Activated B cell treated with CpG ODN at 0.5 μM for 24 hours (primary cell): Measurements from ENCODE around the gene TJP3. TPM values are rescaled to one million over a fixed set of nuclear protein-coding genes. Genes with fewer than 3 reads are reported as not detected.

ENCODE experiments used
- ATAC-seq: fragments of 200-7000 bp; cut with Tn5 transposase; one replicate; pipeline ENCODE4 v1.10.0; 2021; ENCODE audit warnings: low read depth, mild to moderate bottlenecking, moderate library complexity
- CTCF ChIA-PET: fragments of 350-600 bp; sonication (Branson Sonifier 250); formaldehyde crosslinking; loops from one replicate; lab custom pipeline; 2021; ENCODE audit warnings: antibody characterized with exemption; lab: Charles Lee
- POLR2A ChIA-PET: fragments of 350-600 bp; sonication (Branson Sonifier 250); formaldehyde crosslinking; loops from one replicate; lab custom pipeline; 2021; ENCODE audit warnings: antibody characterized with exemption; lab: Charles Lee
- DNase-seq: peaks from one replicate; pipeline ENCODE4 v3.0.0; 2022
- H3K27ac Mint-ChIP-seq: one replicate; pipeline ENCODE4 v1.8.0; 2020; ENCODE audit warnings: mixed read lengths
- H3K27me3 Mint-ChIP-seq: one replicate; pipeline ENCODE4 v1.8.0; 2021; ENCODE audit warnings: mixed read lengths
- H3K36me3 Mint-ChIP-seq: one replicate; pipeline ENCODE4 v1.8.0; 2021; ENCODE audit warnings: low read depth, mixed read lengths
- H3K4me1 Mint-ChIP-seq: one replicate; pipeline ENCODE4 v1.8.0; 2021; ENCODE audit warnings: mixed read lengths
- H3K4me3 Mint-ChIP-seq: one replicate; pipeline ENCODE4 v1.8.0; 2020; ENCODE audit warnings: mild to moderate bottlenecking, mixed read lengths
- H3K9me3 Mint-ChIP-seq: one replicate; pipeline ENCODE4 v1.8.0; 2020; ENCODE audit warnings: mixed read lengths
- CTCF ChIP-seq: fragments of 200-600 bp; IDR thresholded peaks from one replicate; pipeline ENCODE4 v1.8.0; 2022; ENCODE audit warnings: antibody characterized with exemption, mild to moderate bottlenecking
- intact Hi-C: fragments of 100-400 bp; cut with micrococcal nuclease; formaldehyde crosslinking; loops from one replicate; pipeline ENCODE4 v1.15.1; 2024
- total RNA-seq: library from RNA; stranded (reverse); gene quantifications from 2 replicates; pipeline ENCODE4 v1.2.3, GENCODE V29; 2022

TJP3 gene
- total RNA-seq, 1 donor from 2014 or later, result 0.86 TPM

GRCh38 chr19:3766520-3766919 lies 58.3 kb downstream of the TJP3 start:
- no peak for ATAC-seq
- CTCF ChIA-PET, result no interaction called here
- H3K4me3 Mint-ChIP-seq, result no peak overlapping the region
- no peak for DNase-seq
- no peaks in the 10 kb centered on the region for H3K27me3 Mint-ChIP-seq
- H3K27ac Mint-ChIP-seq, result no peak overlapping the region
- no peaks in the 10 kb centered on the region for H3K9me3 Mint-ChIP-seq
- peaks cover 43% of the 10 kb centered on the region for H3K36me3 Mint-ChIP-seq
- POLR2A ChIA-PET, result interaction anchor here (0.6 kb wide), 1 partner anchor 23 kb away, joined by 8 read pairs; no protein-coding TSS in a partner anchor
- TF ChIP-seq CTCF, result no peak
- H3K4me1 Mint-ChIP-seq, result peaks cover 20% of the 10 kb centered on the region
- intact Hi-C loops, result no loop called here

GRCh38 chr19:3767050-3767449 lies 58.9 kb downstream of the TJP3 start:
- H3K4me1 Mint-ChIP-seq, result peaks cover 15% of the 10 kb centered on the region
- H3K9me3 Mint-ChIP-seq, result no peaks in the 10 kb centered on the region
- ATAC-seq (no peak), DNase-seq (no peak)
- TF ChIP-seq CTCF, result no peak
- no peak overlapping the region for H3K4me3 Mint-ChIP-seq
- CTCF ChIA-PET, result no interaction called here
- H3K27me3 Mint-ChIP-seq, result no peaks in the 10 kb centered on the region
- H3K27ac Mint-ChIP-seq, result no peak overlapping the region
- intact Hi-C loops, result no loop called here
- POLR2A ChIA-PET, result no interaction called here
- peaks cover 43% of the 10 kb centered on the region for H3K36me3 Mint-ChIP-seq

GRCh38 chr19:3768015-3768747 lies 60.0 kb downstream of the TJP3 start:
- TF ChIP-seq CTCF, result no peak
- no peak for ATAC-seq
- POLR2A ChIA-PET, result interaction anchor here (1.0 kb wide), 1 partner anchor 20 kb away, joined by 3 read pairs; no protein-coding TSS in a partner anchor
- H3K27me3 Mint-ChIP-seq, result no peaks in the 10 kb centered on the region
- H3K36me3 Mint-ChIP-seq, result peaks cover 36% of the 10 kb centered on the region
- intact Hi-C loops, result no loop called here
- DNase-seq, result no peak
- H3K4me3 Mint-ChIP-seq, result no peak overlapping the region
- no peaks in the 10 kb centered on the region for H3K9me3 Mint-ChIP-seq
- no peak overlapping the region for H3K27ac Mint-ChIP-seq
- H3K4me1 Mint-ChIP-seq, result peaks cover 7% of the 10 kb centered on the region
- CTCF ChIA-PET, result no interaction called here

GRCh38 chr19:3768748-3769099 lies 60.5 kb downstream of the TJP3 start:
- intact Hi-C loops, result no loop called here
- DNase-seq, result no peak
- ChIA-PET CTCF (no interaction called here), POLR2A (interaction anchor here (1.0 kb wide), 1 partner anchor 19 kb away, joined by 3 read pairs; no protein-coding TSS in a partner anchor)
- H3K27ac Mint-ChIP-seq, result no peak overlapping the region
- no peak overlapping the region for H3K4me3 Mint-ChIP-seq
- no peak for TF ChIP-seq CTCF
- no peak for ATAC-seq
- H3K36me3 Mint-ChIP-seq, result peaks cover 36% of the 10 kb centered on the region
- no peaks in the 10 kb centered on the region for H3K27me3 Mint-ChIP-seq
- no peaks in the 10 kb centered on the region for H3K9me3 Mint-ChIP-seq
- peaks cover 5% of the 10 kb centered on the region for H3K4me1 Mint-ChIP-seq

GRCh38 chr19:3769494-3769893 lies 61.3 kb downstream of the TJP3 start:
- TF ChIP-seq CTCF, result no peak
- no peak for ATAC-seq
- DNase-seq, result no peak
- Mint-ChIP-seq H3K27ac (no peak overlapping the region), H3K36me3 (peaks cover 36% of the 10 kb centered on the region), H3K9me3 (no peaks in the 10 kb centered on the region), H3K27me3 (no peaks in the 10 kb centered on the region), H3K4me3 (no peak overlapping the region), H3K4me1 (peaks cover 5% of the 10 kb centered on the region)
- POLR2A ChIA-PET, result no interaction called here
- intact Hi-C loops, result no loop called here
- CTCF ChIA-PET, result no interaction called here
